Ovary (tissue), 9 donors: ENCODE measurements around the gene STAB1. TPM values are rescaled to one million over a fixed set of nuclear protein-coding genes. Genes with fewer than 3 reads are reported as not detected.

Source experiments
- DNase-seq, 5 donors: peaks; one replicate each; pipeline ENCODE4 v3.0.0-alpha.2; 2019 to 2020
- H3K27ac ChIP-seq, 2 donors: fragments of 200-600 bp; one replicate each; pipeline versions ENCODE4 v1.5.1 to v1.8.0; 2019 to 2022
- H3K27me3 ChIP-seq: fragments of 200-600 bp; one replicate; pipeline ENCODE4 v1.8.0; 2022
- H3K36me3 ChIP-seq: fragments of 200-600 bp; sonication (generic); one replicate; pipeline ENCODE4 v1.5.1; 2019
- H3K4me1 ChIP-seq: one replicate; pipeline ENCODE4 v1.8.1; 2013; ENCODE audit warnings: mild to moderate bottlenecking, moderate library complexity; ENCODE audit not compliant: insufficient read depth
- H3K4me3 ChIP-seq: fragments of 200-600 bp; sonication (generic); one replicate; pipeline ENCODE4 v1.5.1; 2017
- H3K9me3 ChIP-seq, 2 donors: fragments of 200-600 bp in 1 of 2; sonication (generic) in 1 of 2; one replicate each; pipeline versions ENCODE4 v1.5.1 to v1.8.1; 2013 to 2019; ENCODE audit warnings: mild to moderate bottlenecking in 1 of 2, moderate library complexity in 1 of 2
- CTCF ChIP-seq, 3 donors: fragments of 450-650 bp in 2 of 3; fragments of 200-600 bp in 1 of 3; IDR thresholded peaks; one replicate each; pipeline versions ENCODE4 v1.5.1 to v1.8.0; 2016 to 2022; ENCODE audit warnings: antibody characterized with exemption in 3 of 3, mild to moderate bottlenecking in 1 of 3
- EP300 ChIP-seq: sonication (generic); formaldehyde crosslinking; IDR thresholded peaks from one replicate; pipeline ENCODE4 v1.6.1; 2017; ENCODE audit warnings: antibody characterized with exemption
- POLR2A ChIP-seq: fragments of 450-650 bp; IDR thresholded peaks from one replicate; pipeline ENCODE4 v1.6.1; 2017; ENCODE audit warnings: antibody characterized with exemption, mild to moderate bottlenecking, moderate library complexity
- WGBS, 3 donors: extraction: QIAGEN DNeasy Blood & Tissue Kit in 1 of 3; methylation state at CpG; one replicate each; pipeline versions ENCODE4 v1.1.5 to v1.1.7; 2013 to 2017; 5-methylcytosine and 5-hydroxymethylcytosine counted together
- intact Hi-C, 4 donors: fragments of 100-400 bp; cut with DNase I; formaldehyde crosslinking; loops; one replicate each; pipeline versions ENCODE4 v1.11.0 to v1.15.1; 2022 to 2023
- polyA plus RNA-seq, 2 donors: library from polyadenylated mRNA; stranded (reverse); fragments of 200-250 nt in 1 of 2; fragments of 350-450 nt in 1 of 2; fragmentation: Illumina TruSeq in 1 of 2; extraction: RNeasy Lipid Tissue Mini Kit (QIAGEN cat#74804) in 1 of 2; gene quantifications; one replicate each; pipeline ENCODE4 v1.2.3, GENCODE V29; 2013 to 2014
- total RNA-seq, 7 donors: library from RNA; depleted of rRNA in 2 of 7; stranded (reverse); fragments of >200 nt in 2 of 7; fragmentation: NEBNext Ultra II Directional in 3 of 7; extraction: Animal tissue kit (Norgen Biotek cat#: 25700) in 3 of 7; gene quantifications; one replicate each; pipeline versions ENCODE4 v1.1.0 to v1.2.4, GENCODE V29; 2016 to 2023
- donor health status: DM: no; HTN: no; CAD: no; lungs with moderate emphysema.
- donor health status: DM: no; HTN: no; CAD: no.
- donor health status: Bipolar disorder and iron deficiency.
- donor health status: DM: yes; HTN: yes; CAD: no.
- donor health status: DM: no; HTN: no; CAD: no.
- donor health status: DM: yes; HTN: yes; CAD: no.

The STAB1 gene
- total and polyA plus RNA-seq, 9 donors: 21.4 to 114 (median 47.5) TPM

- intact Hi-C loops: loop anchor here in 1 of 4 donors (5.0 kb wide), 1 partner anchor 80 kb away; the partner anchor contains the start of gene NT5DC2
- no peaks in the 10 kb centered on the region for H3K36me3 ChIP-seq
- H3K4me3 ChIP-seq: no peak overlapping the region
- H3K27ac ChIP-seq: no peak overlapping the region
- peak in 2 of 5 donors; percentile 30 to 36 for DNase-seq
- peaks cover 12% of the 10 kb centered on the region for H3K4me1 ChIP-seq
- H3K27me3 ChIP-seq: no peaks in the 10 kb centered on the region
- 76 to 85% (median 78%) methylated on average over 11 of the region's 11 CpGs for WGBS, 3 donors
- H3K9me3 ChIP-seq: no peaks in the 10 kb centered on the region
- no peak for TF ChIP-seq EP300
- no peak for TF ChIP-seq CTCF (IDR thresholded peaks at IDR 0.05)
- no peak for TF ChIP-seq POLR2A
Observed at GRCh38 chr3:52452570-52453221, 42.4 kb upstream of the STAB1 start.

- intact Hi-C loops: loop anchor here in 1 of 4 donors (5.0 kb wide), 1 partner anchor 79 kb away; the partner anchor contains the start of gene NT5DC2
- Histone ChIP-seq H3K4me3 (peak within 1 kb of the TSS; percentile 75), H3K27me3 (no peaks in the 10 kb centered on the region), H3K36me3 (no peaks in the 10 kb centered on the region), H3K9me3 (no peaks in the 10 kb centered on the region), H3K4me1 (peaks cover 12% of the 10 kb centered on the region), H3K27ac (peak within 1 kb of the TSS in 1 of 2 donors; percentile 87)
- TF ChIP-seq CTCF (IDR thresholded peaks at IDR 0.05): no peak
- no peak for TF ChIP-seq EP300
- no peak for TF ChIP-seq POLR2A
- DNase-seq: no peak
- 69 to 73% (median 70%) methylated on average over 15 to 16 of the region's 16 CpGs for WGBS, 3 donors
Observed at GRCh38 chr3:52453496-52454249, 41.5 kb upstream of the STAB1 start, which contains the start of gene TNNC1. TSS of gene TNNC1 (minus strand) at chr3:52454041. CDS start at chr3:52454015, 26 bp downstream.

- peak in 3 of 5 donors; percentile 58 to 62 (median 61) for DNase-seq
- H3K9me3 ChIP-seq: no peaks in the 10 kb centered on the region
- H3K27ac ChIP-seq: peak overlapping the region in 1 of 2 donors; percentile 87
- H3K36me3 ChIP-seq: no peaks in the 10 kb centered on the region
- H3K4me1 ChIP-seq: peaks cover 12% of the 10 kb centered on the region
- WGBS, 3 donors: 37 to 47% (median 38%) methylated on average over 8 of the region's 8 CpGs
- peak overlapping the region; percentile 75 for H3K4me3 ChIP-seq
- TF ChIP-seq CTCF (IDR thresholded peaks at IDR 0.05): no peak
- no peak for TF ChIP-seq POLR2A
- H3K27me3 ChIP-seq: no peaks in the 10 kb centered on the region
- intact Hi-C loops: loop anchor here in 1 of 4 donors (5.0 kb wide), 1 partner anchor 78 kb away; the partner anchor contains the start of gene NT5DC2
Observed at GRCh38 chr3:52454250-52454937, 40.7 kb upstream of the STAB1 start.

GRCh38 chr3:52454938-52455282 is 40.2 kb upstream of the STAB1 start:
- H3K9me3 ChIP-seq: no peaks in the 10 kb centered on the region
- 23 to 36% (median 28%) methylated on average over 11 of the region's 11 CpGs for WGBS, 3 donors
- peak overlapping the region; percentile 87 to 88 for H3K27ac ChIP-seq
- peaks cover 12% of the 10 kb centered on the region for H3K4me1 ChIP-seq
- no peak for DNase-seq
- H3K4me3 ChIP-seq: peak overlapping the region; percentile 75
- TF ChIP-seq EP300: no peak
- no peak for TF ChIP-seq POLR2A
- TF ChIP-seq CTCF (IDR thresholded peaks at IDR 0.05): no peak
- no peaks in the 10 kb centered on the region for H3K36me3 ChIP-seq
- intact Hi-C loops: loop anchor here in 1 of 4 donors (5.0 kb wide), 1 partner anchor 77 kb away; the partner anchor contains the start of gene NT5DC2
- H3K27me3 ChIP-seq: no peaks in the 10 kb centered on the region
